ENCODE results near the gene DLL1. TPM values are rescaled to one million over a fixed set of nuclear protein-coding genes. Genes with fewer than 3 reads are reported as not detected.

DLL1 gene
- total RNA-seq, 1 experiment from 2014 or later = not detected

- H3K9me3 ChIP-seq (ENCODE audit: insufficient read depth, low read depth) = no peaks in the 10 kb centered on the region
- no peak overlapping the region for H3K4me2 ChIP-seq
- ChIA-PET POLR2A (ENCODE audit: unreplicated experiment) (no interaction called here), CTCF (no interaction called here)
- no peaks in the 10 kb centered on the region for H4K20me1 ChIP-seq (ENCODE audit: insufficient read depth)
- no TSS peak for BruUV-seq (replicated peaks)
- H3K4me3 ChIP-seq = no peak overlapping the region
- no peak overlapping the region for H3K27ac ChIP-seq
- no peaks in the 10 kb centered on the region for H3K36me3 ChIP-seq (ENCODE audit: low read depth)
- H3K79me2 ChIP-seq (ENCODE audit: low read depth) = no peaks in the 10 kb centered on the region
- no peak overlapping the region for H2AFZ ChIP-seq
- H3F3A ChIP-seq (ENCODE audit: insufficient read depth, low read depth) = no peaks in the 10 kb centered on the region
- TF ChIP-seq EZH2 (IDR thresholded peaks at IDR 0.05; ENCODE audit: low read depth) (no peak), CTCF (conservative IDR thresholded peaks at IDR 0.05) (no peak)
- H3K27me3 ChIP-seq (ENCODE audit: insufficient read depth, low read depth) = peaks cover 83% of the 10 kb centered on the region
- H3K4me1 ChIP-seq (replicated peaks; ENCODE audit: insufficient read depth) = no peaks in the 10 kb centered on the region
- no peaks in the 10 kb centered on the region for H3K9me2 ChIP-seq (ENCODE audit: insufficient read depth)
- DNase-seq = no peak
- intact Hi-C loops (cut with micrococcal nuclease; ENCODE audit: unreplicated experiment) = no loop called here
Measured at GRCh38 chr6:170272341-170273065, 18.4 kb downstream of the DLL1 start.

DNA sequence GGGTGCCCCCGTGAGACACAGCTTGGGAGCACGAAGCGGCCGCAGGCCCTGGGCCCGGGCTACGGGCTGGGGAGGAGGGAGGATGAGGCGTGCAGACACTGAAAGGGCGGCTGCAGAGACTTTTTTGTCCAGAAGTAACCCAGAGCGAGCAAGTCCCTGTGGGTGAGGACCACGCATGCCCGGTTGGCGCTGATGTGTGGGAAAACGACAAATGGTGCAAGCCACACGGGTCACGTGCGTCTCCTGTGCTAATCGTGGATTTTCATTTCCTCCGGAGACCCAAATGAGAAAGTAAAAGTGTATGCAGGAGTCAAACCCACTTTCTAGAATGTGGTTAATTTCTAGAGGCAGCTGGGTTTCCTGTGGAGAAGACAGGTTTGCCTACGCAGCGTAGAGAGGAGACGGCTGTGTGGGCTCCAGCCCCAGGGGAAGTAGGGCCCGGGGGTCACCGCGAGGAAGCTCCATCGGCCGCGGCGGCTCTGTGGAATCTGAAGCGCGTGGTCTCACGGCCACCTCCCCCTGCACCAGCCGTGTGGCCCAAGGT is 19.0 kb downstream of the DLL1 start:
- DNase-seq = no peak
- ChIA-PET CTCF (no interaction called here), POLR2A (ENCODE audit: unreplicated experiment) (no interaction called here)
- intact Hi-C loops (cut with micrococcal nuclease; ENCODE audit: unreplicated experiment) = no loop called here
- Histone ChIP-seq H3K9me2 (ENCODE audit: insufficient read depth) (no peaks in the 10 kb centered on the region), H3K4me1 (replicated peaks; ENCODE audit: insufficient read depth) (no peaks in the 10 kb centered on the region), H3K4me3 (no peak overlapping the region), H3K36me3 (ENCODE audit: low read depth) (no peaks in the 10 kb centered on the region), H3F3A (ENCODE audit: insufficient read depth, low read depth) (no peaks in the 10 kb centered on the region), H3K79me2 (ENCODE audit: low read depth) (no peaks in the 10 kb centered on the region), H3K9me3 (ENCODE audit: insufficient read depth, low read depth) (no peaks in the 10 kb centered on the region), H3K27ac (no peak overlapping the region), H3K4me2 (no peak overlapping the region), H2AFZ (no peak overlapping the region), H4K20me1 (ENCODE audit: insufficient read depth) (no peaks in the 10 kb centered on the region), H3K27me3 (ENCODE audit: insufficient read depth, low read depth) (peaks cover 83% of the 10 kb centered on the region)
- TF ChIP-seq CTCF (conservative IDR thresholded peaks at IDR 0.05) (no peak), EZH2 (IDR thresholded peaks at IDR 0.05; ENCODE audit: low read depth) (no peak)
- no TSS peak for BruUV-seq (replicated peaks)

DNA sequence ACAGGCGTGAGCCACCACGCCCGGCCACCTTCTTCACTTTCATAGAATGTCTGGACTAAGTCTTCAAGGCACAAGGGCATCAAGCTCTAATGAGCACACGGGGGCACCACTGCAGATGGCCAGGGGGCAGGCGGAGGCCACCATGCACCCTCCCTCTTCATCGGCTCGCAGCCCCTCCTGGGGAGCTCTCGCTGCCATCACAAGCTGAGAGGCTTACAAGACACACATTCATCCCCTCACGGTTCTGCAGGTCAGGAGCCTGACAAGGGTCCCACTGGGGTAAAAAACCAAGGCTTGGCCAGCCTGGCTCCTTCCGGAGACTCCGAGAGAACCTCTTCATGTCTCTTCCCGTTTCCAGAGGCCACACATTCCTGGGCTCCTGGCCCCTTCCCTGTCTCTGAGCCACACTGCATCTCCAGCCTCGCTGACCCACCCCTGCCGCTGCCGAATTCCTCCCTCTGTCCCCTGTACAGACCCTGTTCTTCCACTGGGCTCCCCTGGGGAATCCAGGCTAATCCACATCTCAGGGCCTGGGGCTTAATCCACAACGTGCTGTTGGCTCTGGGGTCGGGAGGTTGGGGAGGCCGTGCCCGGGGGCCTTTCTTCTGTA is 19.8 kb downstream of the DLL1 start:
- Histone ChIP-seq H3K9me3 (ENCODE audit: insufficient read depth, low read depth) (no peaks in the 10 kb centered on the region), H3K79me2 (ENCODE audit: low read depth) (no peaks in the 10 kb centered on the region), H3K4me3 (no peak overlapping the region), H3F3A (ENCODE audit: insufficient read depth, low read depth) (no peaks in the 10 kb centered on the region), H3K27me3 (ENCODE audit: insufficient read depth, low read depth) (peaks cover 79% of the 10 kb centered on the region), H3K27ac (no peak overlapping the region), H3K9me2 (ENCODE audit: insufficient read depth) (no peaks in the 10 kb centered on the region), H2AFZ (no peak overlapping the region), H3K4me1 (replicated peaks; ENCODE audit: insufficient read depth) (no peaks in the 10 kb centered on the region), H3K4me2 (no peak overlapping the region), H3K36me3 (ENCODE audit: low read depth) (no peaks in the 10 kb centered on the region), H4K20me1 (ENCODE audit: insufficient read depth) (no peaks in the 10 kb centered on the region)
- intact Hi-C loops (cut with micrococcal nuclease; ENCODE audit: unreplicated experiment) = no loop called here
- no peak for DNase-seq
- ChIA-PET POLR2A (ENCODE audit: unreplicated experiment) (no interaction called here), CTCF (no interaction called here)
- no TSS peak for BruUV-seq (replicated peaks)
- TF ChIP-seq EZH2 (IDR thresholded peaks at IDR 0.05; ENCODE audit: low read depth) = no peak
- no peak for TF ChIP-seq CTCF (conservative IDR thresholded peaks at IDR 0.05)

Measured in PC-9 (cell line).